A549 (cell line): ENCODE results near the gene AGBL2. TPM values are rescaled to one million over a fixed set of nuclear protein-coding genes. Genes with fewer than 3 reads are reported as not detected.

Source experiments
- ATAC-seq, 2 experiments: fragments of 200-7000 bp in 1 of 2; fragments of >200 bp in 1 of 2; cut with Nextera tagmentation in 1 of 2; cut with Tn5 transposase in 1 of 2; 3 replicates each; pipeline versions ENCODE4 v1.8.0 to v1.9.1; 2018 to 2020; ENCODE audit warnings: mild to moderate bottlenecking in 1 of 2, moderate library complexity in 1 of 2
- CTCF ChIA-PET: fragments of 300-600 bp; sonication (Branson Sonifier 250); formaldehyde crosslinking; extraction: SDS; loops from one replicate; lab custom pipeline; 2021; ENCODE audit warnings: antibody characterized with exemption, inconsistent platforms; lab: Yijun Ruan, JAX
- POLR2A ChIA-PET: fragments of 350-600 bp; formaldehyde crosslinking; extraction: SDS; loops from one replicate; lab custom pipeline; 2021; ENCODE audit warnings: antibody characterized with exemption, inconsistent platforms; lab: Yijun Ruan, JAX
- DNase-seq, 2 experiments: peaks; one replicate each; pipeline versions ENCODE4 v3.0.0 to v3.0.0-alpha.2; 2011 to 2016; ENCODE audit warnings: low read depth in 1 of 2, low spot score in 1 of 2
- FAIRE-seq: peaks from 2 replicates; lab custom pipeline; 2011; peaks lifted over from hg19 to GRCh38; lab: Jason Lieb, UNC
- H3K27ac ChIP-seq, 2 experiments: fragments of >200 bp; sonication (Bioruptor Twin); formaldehyde crosslinking; 3 replicates each; pipeline ENCODE4 v1.5.1; 2016 to 2017
- H3K4me1 ChIP-seq: fragments of >200 bp; sonication (Bioruptor Twin); formaldehyde crosslinking; 3 replicates; pipeline ENCODE4 v1.6.1; 2016
- H3K4me2 ChIP-seq: fragments of >200 bp; sonication (Bioruptor Twin); formaldehyde crosslinking; 3 replicates; pipeline ENCODE4 v1.6.1; 2016
- H3K4me3 ChIP-seq: fragments of >200 bp; sonication (Bioruptor Twin); formaldehyde crosslinking; 3 replicates; pipeline ENCODE4 v1.5.1; 2016
- H3K9me3 ChIP-seq: fragments of >200 bp; sonication (Bioruptor Twin); formaldehyde crosslinking; 3 replicates; pipeline ENCODE4 v1.6.1; 2016
- ATOH8 ChIP-seq: fragments of 250-450 bp; sonication (Bioruptor Pico); IDR thresholded peaks from 2 replicates; pipeline ENCODE4 v1.5.0; 2020; ENCODE audit warnings: low read depth, mild to moderate bottlenecking, moderate library complexity
- BHLHE40 ChIP-seq: IDR thresholded peaks from 2 replicates; pipeline ENCODE4 v1.6.1; 2012; ENCODE audit warnings: low read depth, low read length, inconsistent platforms
- CBX2 ChIP-seq: fragments of 200-600 bp; sonication (generic); IDR thresholded peaks from 2 replicates; pipeline ENCODE4 v1.6.1; 2016; ENCODE audit warnings: low read depth, mild to moderate bottlenecking, borderline replicate concordance
- CBX8 ChIP-seq: fragments of 200-600 bp; sonication (generic); IDR thresholded peaks from 2 replicates; pipeline ENCODE4 v1.6.1; 2016
- CEBPB ChIP-seq, 2 experiments: fragments of >200 bp in 1 of 2; sonication (Bioruptor Twin) in 1 of 2; formaldehyde crosslinking in 1 of 2; IDR thresholded peaks; 2 replicates each; pipeline ENCODE4 v1.6.1; 2012 to 2016
- CHD2 ChIP-seq: fragments of 150-350 bp; IDR thresholded peaks from 2 replicates; pipeline ENCODE4 v1.6.1; 2014; ENCODE audit warnings: low read length; ENCODE audit not compliant: partially characterized antibody
- CTCF ChIP-seq: fragments of >200 bp; sonication (Bioruptor Twin); formaldehyde crosslinking; IDR thresholded peaks from 3 replicates; pipeline ENCODE4 v1.5.1; 2016
- ESRRA ChIP-seq: fragments of 150-350 bp; IDR thresholded peaks from 2 replicates; pipeline ENCODE4 v1.6.1; 2014; ENCODE audit warnings: mild to moderate bottlenecking, low read length, borderline replicate concordance
- FOSB ChIP-seq: fragments of 250-450 bp; sonication (Bioruptor Pico); IDR thresholded peaks from 2 replicates; pipeline ENCODE4 v1.5.0; 2020; ENCODE audit warnings: mild to moderate bottlenecking, moderate library complexity
- HDAC2 ChIP-seq: fragments of 200-600 bp; sonication (generic); IDR thresholded peaks from 2 replicates; pipeline ENCODE4 v1.6.1; 2016
- HES2 ChIP-seq: fragments of >200 bp; sonication (Bioruptor Twin); formaldehyde crosslinking; IDR thresholded peaks from 2 replicates; pipeline ENCODE4 v1.6.1; 2016
- HMGXB4 ChIP-seq: fragments of 250-450 bp; sonication (Bioruptor Pico); IDR thresholded peaks from 2 replicates; pipeline ENCODE4 v1.5.0; 2021; ENCODE audit warnings: mild to moderate bottlenecking, moderate library complexity, borderline replicate concordance
- HOXA7 ChIP-seq: fragments of 250-450 bp; sonication (Bioruptor Pico); IDR thresholded peaks from 2 replicates; pipeline ENCODE4 v1.5.0; 2020; ENCODE audit warnings: mild to moderate bottlenecking, moderate library complexity
- JUN ChIP-seq, 2 experiments: fragments of >200 bp; sonication (Bioruptor Twin); formaldehyde crosslinking; IDR thresholded peaks; 2 replicates in 1 of 2; 3 replicates in 1 of 2; pipeline ENCODE4 v1.6.1; 2016 to 2017
- KDM1A ChIP-seq: fragments of 200-600 bp; sonication (generic); IDR thresholded peaks from 2 replicates; pipeline ENCODE4 v1.6.1; 2016; ENCODE audit warnings: low read depth, mild to moderate bottlenecking
- KDM5A ChIP-seq: fragments of 200-600 bp; sonication (generic); IDR thresholded peaks from 2 replicates; pipeline ENCODE4 v1.6.1; 2016; ENCODE audit warnings: antibody characterized with exemption, mild to moderate bottlenecking
- MYC ChIP-seq: IDR thresholded peaks from 2 replicates; pipeline ENCODE4 v1.6.1; 2012; ENCODE audit warnings: mild to moderate bottlenecking, inconsistent platforms, low read length, improper control_type of control experiment, borderline replicate concordance
- NPAS2 ChIP-seq: fragments of 250-450 bp; sonication (Bioruptor Pico); IDR thresholded peaks from 2 replicates; pipeline ENCODE4 v1.8.0; 2022; ENCODE audit warnings: mild to moderate bottlenecking, moderate library complexity, borderline replicate concordance
- PBX3 ChIP-seq: IDR thresholded peaks from 2 replicates; pipeline ENCODE4 v1.6.1; 2012
- PHF8 ChIP-seq: fragments of 200-600 bp; sonication (generic); IDR thresholded peaks from 2 replicates; pipeline ENCODE4 v1.6.1; 2016; ENCODE audit warnings: low read depth, mild to moderate bottlenecking, antibody characterized with exemption, moderate library complexity, borderline replicate concordance
- RAD21 ChIP-seq, 2 experiments: fragments of >200 bp in 1 of 2; sonication (Bioruptor Twin) in 1 of 2; formaldehyde crosslinking in 1 of 2; IDR thresholded peaks in 1 of 2; conservative IDR thresholded peaks in 1 of 2; 2 replicates in 1 of 2; 3 replicates in 1 of 2; pipeline ENCODE4 v1.6.1; 2012 to 2018; ENCODE audit warnings: inconsistent platforms in 1 of 2
- RARB ChIP-seq: fragments of 250-450 bp; sonication (Bioruptor Pico); IDR thresholded peaks from 2 replicates; pipeline ENCODE4 v1.8.0; 2021; ENCODE audit warnings: mild to moderate bottlenecking, moderate library complexity
- TFCP2L1 ChIP-seq: fragments of 250-450 bp; sonication (Bioruptor Pico); IDR thresholded peaks from 2 replicates; pipeline ENCODE4 v1.5.0; 2021; ENCODE audit warnings: mild to moderate bottlenecking
- TP53 ChIP-seq: fragments of 250-450 bp; sonication (Bioruptor Pico); IDR thresholded peaks from 2 replicates; pipeline ENCODE4 v1.5.0; 2021; ENCODE audit warnings: mild to moderate bottlenecking, moderate library complexity
- USF2 ChIP-seq: fragments of 450-650 bp; IDR thresholded peaks from 2 replicates; pipeline ENCODE4 v1.6.1; 2014; ENCODE audit warnings: antibody characterized with exemption
- ZSCAN20 ChIP-seq: fragments of 250-450 bp; sonication (Bioruptor Pico); IDR thresholded peaks from 2 replicates; pipeline ENCODE4 v1.8.0; 2022; ENCODE audit warnings: mild to moderate bottlenecking, moderate library complexity
- WGBS: methylation state at CpG from one replicate; pipeline ENCODE4 v1.1.6; 2017; ENCODE audit errors: missing lambda C conversion rate; 5-methylcytosine and 5-hydroxymethylcytosine counted together
- polyA plus RNA-seq, 4 experiments: library from polyadenylated mRNA; depleted of rRNA in 3 of 4; stranded (reverse); fragments of >200 nt; fragmentation: RNase III in 1 of 4; extraction: RNeasy Plus Mini Kit Qiagen cat#74134 plus additional on column Dnase treatment in 1 of 4; gene quantifications; 2 replicates in 3 of 4; 3 replicates in 1 of 4; pipeline ENCODE4 v1.2.3, GENCODE V29; 2011 to 2017

The AGBL2 gene
- polyA plus RNA-seq, 2 of the 4 experiments (the other 2 are of a cell fraction) = 1.9 to 7.4 TPM

- no peak for FAIRE-seq
Observed at GRCh38 chr11:47646019-47646418, 69.2 kb downstream of the AGBL2 start.

GRCh38 chr11:47645500-47645899 is 69.7 kb downstream of the AGBL2 start:
- DNase-seq (no peak), FAIRE-seq (no peak), ATAC-seq (no peak)
- TF ChIP-seq CBX8 (no peak), ZSCAN20 (no peak), RAD21 (conservative IDR thresholded peaks at IDR 0.05 in 1 of 2, IDR thresholded peaks at IDR 0.05 in 1 of 2) (no peak), CEBPB (IDR thresholded peaks at IDR 0.05) (no peak), KDM5A (no peak), RARB (CRISPR knock-in tag) (no peak), HES2 (no peak), CHD2 (no peak), PHF8 (no peak), HDAC2 (no peak)
- no peak overlapping the region for H3K4me3 ChIP-seq
- ChIA-PET CTCF (interaction anchor here (1.5 kb wide), 1 partner anchor 234 kb away, joined by 4 read pairs; no protein-coding TSS in a partner anchor), POLR2A (no interaction called here)
- 71% methylated on average over 6 of the region's 6 CpGs for WGBS
- H3K4me1 ChIP-seq = peaks cover 13% of the 10 kb centered on the region; the same call in 2 of the 3 replicates
- H3K27ac ChIP-seq = no peak overlapping the region
- no peaks in the 10 kb centered on the region for H3K9me3 ChIP-seq
- H3K4me2 ChIP-seq = no peak overlapping the region

More at GRCh38 chr11:47646019-47646418, 69.2 kb downstream of the AGBL2 start:
- no peak for DNase-seq
- ChIA-PET CTCF (interaction anchor here (1.5 kb wide), 1 partner anchor 235 kb away, joined by 4 read pairs; no protein-coding TSS in a partner anchor), POLR2A (no interaction called here)
- H3K9me3 ChIP-seq = no peaks in the 10 kb centered on the region
- peaks cover 7% of the 10 kb centered on the region; the same call in 2 of the 3 replicates for H3K4me1 ChIP-seq
- TF ChIP-seq ATOH8 = no peak
- TF ChIP-seq MYC = no peak
- no peak overlapping the region for H3K27ac ChIP-seq
- H3K4me2 ChIP-seq = no peak overlapping the region
- no peak for ATAC-seq
- H3K4me3 ChIP-seq = no peak overlapping the region
- WGBS = 77% methylated on average over 6 of the region's 6 CpGs

- H3K27ac ChIP-seq = peak within 1 kb of the TSS; percentile 93 to 97
- DNase-seq (peak; percentile 96 to 98), ATAC-seq (peak; percentile 95 to 96), FAIRE-seq (no peak)
- 1% methylated on average over 41 of the region's 78 CpGs for WGBS
- peak within 1 kb of the TSS; percentile 77 for H3K4me3 ChIP-seq
- ChIA-PET POLR2A (no interaction called here), CTCF (interaction anchor here (1.5 kb wide), 1 partner anchor 13 kb away, joined by 4 read pairs; no protein-coding TSS in a partner anchor)
- peaks cover 18% of the 10 kb centered on the region; the same call in 2 of the 3 replicates for H3K4me1 ChIP-seq
- peak within 1 kb of the TSS; percentile 90 for H3K4me2 ChIP-seq
- no peaks in the 10 kb centered on the region for H3K9me3 ChIP-seq
- TF ChIP-seq JUN (IDR thresholded peaks at IDR 0.05) (peak in 1 of 2 experiments; percentile 91; a peak in 3 of 5 replicates), KDM1A (no peak), ESRRA (peak; percentile 95), CEBPB (IDR thresholded peaks at IDR 0.05) (no peak), PHF8 (peak; percentile 99), FOSB (CRISPR knock-in tag) (no peak), TFCP2L1 (CRISPR knock-in tag) (no peak), CBX8 (no peak), PBX3 (peak; percentile 30; the same call in 1 of the 2 replicates), BHLHE40 (peak; percentile 86), CTCF (peak; percentile 28; the same call in 2 of the 3 replicates), CBX2 (no peak), HOXA7 (CRISPR knock-in tag) (no peak), KDM5A (0 out of 2 replicates have a peak, but pooled peaks have one; percentile 47), TP53 (CRISPR knock-in tag) (no peak), USF2 (peak; percentile 92), HMGXB4 (CRISPR knock-in tag) (no peak), NPAS2 (CRISPR knock-in tag) (peak; percentile 62; the same call in 1 of the 2 replicates)
Observed at GRCh38 chr11:47642099-47642855, 72.9 kb downstream of the AGBL2 start, which contains the start of gene MTCH2. MTCH2 (minus strand) TSS chr11:47642559; CDS start chr11:47642465, 94 bp downstream.
